Muscle of back (tissue), 13 donors: ENCODE measurements around the gene LHX5. TPM values are rescaled to one million over a fixed set of nuclear protein-coding genes. Genes with fewer than 3 reads are reported as not detected.
"Not testable (repeated sequence)": the region's sequence is repeated elsewhere in the genome, so short reads cannot be mapped to it uniquely, and the experiment has no call there.

Source experiments
- DNase-seq, 3 donors: peaks; one replicate each; pipeline versions ENCODE4 v3.0.0 to v3.0.0-alpha.2; 2013
- long read RNA-seq, 9 donors: transcript quantifications; one replicate each; lab custom pipeline, GENCODE V29; 2026
- polyA plus RNA-seq, 10 donors: library from polyadenylated mRNA; unstranded; fragments of 120-200 nt; gene quantifications; one replicate each; pipeline ENCODE4 v1.2.1, GENCODE V29; 2013; ENCODE audit not compliant: insufficient read length in 10 of 10

Gene LHX5
- not detected for polyA plus RNA-seq
- long read RNA-seq, donor 1: 0 reads
- long read RNA-seq, donor 2: 0 reads
- long read RNA-seq, donor 3: 0 reads
- long read RNA-seq, donor 4: 0 reads
- long read RNA-seq, donor 5: 0 reads
- long read RNA-seq, donor 6: 0 reads
- long read RNA-seq, donor 7: 0 reads
- long read RNA-seq, donor 8: 0 reads
- long read RNA-seq, donor 9: 0 reads

- DNase-seq: no peak
Observed at GRCh38 chr12:113471619-113472171, at the start of gene LHX5. Gene LHX5 (minus strand): TSS chr12:113471871. CDS start chr12:113471498, 373 bp downstream.

- DNase-seq: peak in 1 of 3 donors; percentile 2
Observed at GRCh38 chr12:113519464-113520307, 48.0 kb upstream of the LHX5 start.

GRCh38 chr12:113515082-113515856 lies 43.6 kb upstream of the LHX5 start:
- no peak for DNase-seq

GRCh38 chr12:113514602-113515001 lies 42.9 kb upstream of the LHX5 start:
- DNase-seq: no peak

GRCh38 chr12:113512568-113512967 lies 40.9 kb upstream of the LHX5 start:
- no peak for DNase-seq

GRCh38 chr12:113506867-113507266 lies 35.2 kb upstream of the LHX5 start:
- DNase-seq: no peak

GRCh38 chr12:113505941-113506340 lies 34.3 kb upstream of the LHX5 start:
- DNase-seq: no peak

GRCh38 chr12:113504917-113505316 lies 33.2 kb upstream of the LHX5 start:
- no peak for DNase-seq

- no peak for DNase-seq
Observed at GRCh38 chr12:113500782-113501311, 29.2 kb upstream of the LHX5 start.

- no peak for DNase-seq
Observed at GRCh38 chr12:113500306-113500675, 28.6 kb upstream of the LHX5 start.

- no peak for DNase-seq
Observed at GRCh38 chr12:113498490-113498889, 26.8 kb upstream of the LHX5 start.

GRCh38 chr12:113497693-113498092 lies 26.0 kb upstream of the LHX5 start:
- DNase-seq: no peak

- DNase-seq: not testable (repeated sequence)
Observed at GRCh38 chr12:113495941-113496340, 24.3 kb upstream of the LHX5 start.

GRCh38 chr12:113488322-113488721 lies 16.7 kb upstream of the LHX5 start:
- DNase-seq: no peak

- DNase-seq: no peak
Observed at GRCh38 chr12:113486722-113487121, 15.1 kb upstream of the LHX5 start.

GRCh38 chr12:113485330-113485729 lies 13.7 kb upstream of the LHX5 start:
- no peak for DNase-seq

- no peak for DNase-seq
Observed at GRCh38 chr12:113482334-113482733, 10.7 kb upstream of the LHX5 start.

GRCh38 chr12:113480336-113480971 lies 8.8 kb upstream of the LHX5 start:
- DNase-seq: no peak

GRCh38 chr12:113479590-113480335 lies 8.1 kb upstream of the LHX5 start:
- DNase-seq: peak; percentile 9 to 77 (median 69)

GRCh38 chr12:113479216-113479589 lies 7.5 kb upstream of the LHX5 start:
- no peak for DNase-seq
